Measurements from ENCODE around the gene PPAN.

PPAN gene

DNA sequence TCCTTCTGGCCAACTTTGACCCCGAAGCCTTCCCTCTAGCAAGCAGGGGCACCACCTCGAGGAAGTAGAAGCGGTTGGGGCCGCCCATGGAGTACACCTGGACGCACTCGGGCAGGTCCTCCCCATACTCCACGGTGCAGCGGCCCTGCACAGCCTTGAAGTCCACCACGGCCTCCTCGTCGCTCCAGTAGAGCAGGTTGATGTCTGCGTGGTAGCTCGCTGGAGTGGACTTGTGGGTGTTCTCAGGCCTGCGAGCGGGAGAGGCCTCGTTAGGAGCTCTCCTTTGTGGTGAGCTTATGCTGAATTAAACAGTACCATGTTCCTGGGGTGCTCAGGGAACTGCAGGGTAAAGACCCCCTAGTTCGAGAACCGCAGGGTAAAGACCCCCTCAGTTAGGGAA is 35.8 kb downstream of the PPAN start:
- no peak for DNase-seq

DNA sequence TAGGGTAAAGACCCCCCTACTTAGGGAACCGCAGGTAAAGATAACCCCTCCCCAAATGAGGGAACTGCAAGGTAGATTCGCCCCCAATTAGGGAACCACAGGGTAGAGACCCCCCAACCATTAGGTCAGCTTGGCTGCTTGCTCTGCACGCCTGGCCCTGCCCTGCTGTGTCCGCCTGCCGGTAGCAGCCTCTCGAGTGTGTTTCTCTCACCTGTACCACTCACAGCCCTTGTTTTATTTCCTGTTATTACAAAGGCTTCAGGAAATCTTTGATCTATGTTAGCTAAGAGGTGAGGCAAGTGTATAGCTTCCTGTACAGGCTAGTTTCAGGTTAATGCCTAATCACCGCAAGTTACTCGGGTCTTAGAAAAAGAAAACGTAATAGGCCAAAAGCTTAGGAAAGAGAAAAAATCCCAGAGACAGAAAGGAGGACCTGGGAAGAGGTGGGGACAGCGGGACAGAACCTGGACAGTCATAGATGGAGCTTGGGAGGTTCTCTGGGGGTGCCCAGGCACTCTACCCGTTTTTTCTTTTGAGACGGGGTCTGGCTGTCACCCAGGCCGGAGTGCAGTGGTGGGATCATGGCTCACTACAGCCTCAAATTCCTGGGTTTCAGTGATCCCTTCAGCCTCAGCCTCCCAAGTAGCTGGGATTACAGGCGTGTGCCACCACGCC is 36.7 kb downstream of the PPAN start:
- peak; percentile 31 for DNase-seq

DNA sequence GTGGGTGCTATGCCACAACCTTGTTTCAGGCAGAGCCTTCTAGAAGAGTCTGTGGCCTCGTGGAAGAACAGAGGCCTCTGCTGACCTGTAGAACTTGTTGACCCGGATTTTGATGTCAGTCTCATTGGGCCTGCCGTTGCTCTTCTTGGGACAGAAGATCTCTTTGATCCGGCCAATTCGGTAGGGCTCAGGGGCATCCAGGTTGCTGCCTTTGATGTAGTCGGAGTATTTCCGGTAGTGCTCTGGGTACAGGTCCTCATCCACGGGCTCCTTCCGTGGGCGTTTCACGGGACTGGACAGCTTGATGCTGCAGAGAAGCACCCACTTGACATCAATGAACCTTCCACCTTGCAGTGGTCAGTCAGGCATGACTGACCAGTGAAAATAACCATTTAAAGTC is 37.5 kb downstream of the PPAN start:
- no peak for DNase-seq

DNA sequence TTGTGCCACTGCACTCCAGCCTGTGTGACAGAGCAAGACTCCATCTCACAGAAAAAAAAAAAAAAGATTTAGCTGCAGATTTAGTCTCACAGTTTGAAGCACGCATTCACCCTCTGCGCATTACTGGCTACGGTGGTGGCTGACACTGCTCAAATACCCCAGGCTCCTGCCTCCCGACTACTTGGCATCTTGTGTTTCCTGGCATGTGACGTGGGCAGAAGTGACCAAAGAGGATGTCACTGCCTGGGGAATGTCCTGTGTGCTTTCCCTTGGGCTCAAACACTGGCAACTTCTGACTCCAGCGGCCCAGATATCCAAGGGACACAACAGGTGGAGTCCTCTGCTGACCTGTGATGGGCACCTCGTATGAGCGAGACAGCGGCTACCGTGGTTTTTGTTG is 38.2 kb downstream of the PPAN start:
- no peak for DNase-seq

DNA sequence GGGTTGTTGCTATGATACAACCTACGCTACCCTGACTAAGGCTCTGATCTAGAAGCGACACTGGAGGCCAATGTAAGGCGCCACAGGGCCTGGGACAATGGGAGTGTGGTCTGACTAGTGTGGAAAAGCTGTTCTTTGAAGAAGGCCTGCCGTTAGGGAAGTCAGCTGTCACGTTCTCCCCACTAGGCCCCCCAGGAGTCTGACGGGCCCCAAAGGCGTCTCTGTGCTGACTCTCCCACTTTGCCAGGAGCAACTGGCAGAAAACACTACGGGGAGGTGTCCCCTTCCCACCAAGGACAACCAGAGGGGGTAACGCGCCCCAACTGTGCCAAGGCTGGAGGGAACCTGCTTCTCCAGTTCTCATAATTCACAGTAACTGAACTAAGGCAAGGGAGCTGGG is 38.9 kb downstream of the PPAN start:
- DNase-seq: no peak

DNA sequence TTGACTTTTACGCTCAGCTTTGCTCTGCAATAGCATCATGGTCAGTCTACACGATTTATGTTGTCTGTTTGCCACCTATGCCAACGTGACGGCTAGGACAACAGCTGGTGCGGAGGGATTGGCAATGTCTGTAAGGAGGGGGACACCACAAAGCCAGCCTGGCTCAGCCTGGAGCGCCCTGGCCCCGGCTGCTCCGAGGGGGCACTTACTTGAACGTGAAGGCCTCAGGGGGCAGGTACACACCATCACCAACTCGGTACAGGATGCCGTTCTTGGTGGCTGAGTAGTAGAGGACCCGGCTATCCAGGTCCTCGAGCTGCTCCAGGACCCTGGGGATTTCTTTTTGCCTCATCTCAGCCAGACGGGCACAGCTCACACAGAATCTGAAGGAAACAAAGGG is 40.0 kb downstream of the PPAN start:
- no peak for DNase-seq

DNA sequence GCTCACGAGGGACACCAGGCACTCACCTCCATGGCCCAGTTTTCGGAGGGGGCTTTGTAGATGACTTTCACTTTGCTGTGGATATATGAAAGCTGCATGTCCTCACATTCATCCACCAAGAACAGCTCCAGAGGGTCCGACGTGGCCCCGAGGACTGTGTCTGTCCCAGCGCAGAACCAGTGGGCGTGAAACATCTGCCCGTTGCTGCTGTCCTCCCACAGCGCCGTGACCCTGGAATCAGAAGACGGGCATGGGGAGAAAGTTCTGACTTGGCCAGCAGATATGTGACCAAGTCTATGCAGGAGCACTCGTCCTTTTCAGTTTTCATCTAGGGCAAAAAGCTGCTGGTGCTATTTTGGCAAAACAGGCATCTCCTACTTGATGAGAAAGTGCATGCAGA is 43.3 kb downstream of the PPAN start:
- DNase-seq: no peak

DNA sequence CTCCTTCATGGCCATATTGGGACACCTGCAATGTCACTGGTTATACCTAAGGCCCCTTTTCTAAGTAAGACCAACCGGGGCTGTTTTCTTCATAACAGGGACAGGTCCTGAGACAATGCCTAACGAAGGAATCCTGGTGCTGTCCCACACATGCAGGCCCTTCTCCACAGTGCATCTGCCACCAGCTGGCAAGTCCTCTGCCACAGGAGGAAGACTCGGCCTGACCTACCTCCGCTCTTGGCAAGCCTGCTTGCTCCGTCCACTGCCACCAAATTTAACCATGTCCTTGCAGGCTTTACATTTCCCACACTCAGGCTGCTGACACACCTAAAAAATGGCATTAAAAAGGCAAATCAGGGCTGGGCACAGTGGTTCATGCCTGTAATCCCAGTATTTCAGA is 45.4 kb downstream of the PPAN start:
- no peak for DNase-seq

DNA sequence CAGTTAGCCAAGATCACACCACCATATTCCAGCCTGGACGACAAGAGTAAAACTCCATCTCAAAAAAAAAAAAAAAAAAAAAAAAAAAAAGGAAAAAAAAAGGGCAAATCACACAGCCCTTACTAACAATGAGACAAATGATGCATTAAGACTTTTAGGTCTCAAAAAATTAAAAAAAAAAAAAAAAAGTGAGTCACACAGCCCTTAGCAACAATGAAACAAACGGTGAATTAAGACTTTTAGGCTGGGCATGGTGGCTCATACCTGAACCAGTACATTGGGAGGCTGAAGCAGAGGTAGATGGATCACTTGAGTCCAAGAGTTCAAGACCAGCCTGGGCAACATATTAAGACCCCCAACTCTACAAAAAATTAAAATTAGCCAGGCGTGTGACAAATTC is 45.9 kb downstream of the PPAN start:
- no peak for DNase-seq

DNA sequence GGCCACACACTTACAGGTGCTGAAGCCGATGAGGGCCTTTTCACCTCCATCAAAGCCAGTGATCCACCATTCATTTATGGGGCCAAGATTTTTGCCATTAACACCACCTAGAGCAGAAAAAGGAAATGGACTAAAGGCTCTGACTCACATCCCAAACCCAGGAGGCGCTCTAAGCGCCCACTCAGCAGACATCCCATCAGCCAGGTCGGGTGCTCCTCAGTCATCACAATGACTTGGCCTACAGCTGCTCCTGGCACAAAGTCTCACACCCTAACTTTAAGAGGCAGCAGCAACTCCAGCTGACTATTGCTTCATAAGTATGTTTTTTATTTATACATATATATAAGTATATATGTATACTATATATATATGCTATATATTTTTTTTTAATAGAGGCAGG is 49.7 kb downstream of the PPAN start:
- no peak for DNase-seq

DNA sequence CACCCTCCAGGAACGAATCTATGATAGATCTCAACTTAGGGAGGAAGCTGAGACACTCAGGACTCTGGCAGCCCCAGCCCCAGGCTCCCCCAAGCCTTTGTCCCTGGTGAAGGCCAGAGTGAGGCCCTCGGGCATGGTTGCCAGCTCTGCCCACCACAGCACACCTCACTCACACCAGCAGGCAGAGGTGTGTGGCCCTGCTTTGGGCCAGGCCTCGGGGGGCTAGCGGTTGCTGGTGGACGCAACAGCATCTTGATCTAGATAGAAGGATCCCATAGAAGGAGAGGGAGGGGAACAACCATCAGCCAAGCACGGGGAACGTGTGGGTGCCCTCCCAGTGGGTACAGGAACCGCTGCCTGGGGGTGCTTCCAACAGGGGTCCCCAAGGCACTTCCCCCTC is 51.9 kb downstream of the PPAN start:
- DNase-seq: no peak

DNA sequence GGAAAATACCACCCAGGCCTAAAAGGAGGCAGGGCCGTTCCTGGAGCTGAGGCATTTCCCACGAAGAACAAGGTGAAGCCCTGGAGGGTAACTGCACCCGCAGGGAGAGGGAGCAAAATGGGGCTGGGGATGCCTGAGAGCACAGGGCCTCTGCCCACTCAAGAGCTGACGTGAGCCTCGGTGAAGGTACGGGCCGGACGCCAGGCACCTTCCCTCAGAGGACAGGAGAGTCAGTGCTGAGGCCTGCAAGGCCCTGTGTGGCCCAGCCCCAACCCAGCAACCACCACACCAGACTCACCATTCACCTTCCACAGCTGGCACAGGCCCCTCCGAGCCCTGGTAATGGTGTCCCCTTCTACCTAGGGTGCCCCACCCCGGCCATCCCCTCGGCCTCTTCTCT is 52.3 kb downstream of the PPAN start:
- DNase-seq: no peak

DNA sequence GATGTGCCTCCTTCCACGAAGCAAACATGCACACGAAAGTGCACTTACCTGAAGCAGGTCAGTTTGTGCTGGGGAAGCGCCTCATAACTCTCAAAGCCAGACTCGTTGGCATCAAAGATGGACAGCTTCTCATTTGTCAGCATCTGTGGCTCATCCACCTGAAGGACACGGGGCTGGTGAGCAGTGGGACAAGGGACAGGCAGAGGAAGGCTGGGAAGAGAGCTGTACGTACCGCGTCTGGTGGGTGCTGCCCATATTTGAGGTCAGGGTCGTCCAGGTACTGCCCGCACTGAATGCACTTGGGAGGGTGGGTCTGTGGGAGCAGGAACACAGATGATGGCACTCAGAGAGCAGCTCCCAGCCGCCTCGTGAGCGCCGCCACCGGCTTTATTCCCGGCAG is 53.4 kb downstream of the PPAN start:
- no peak for DNase-seq

Data from T-helper 9 cell (primary cell).